GM23338 (cell line): Measurements from ENCODE around the gene MGAT5. TPM values are rescaled to one million over a fixed set of nuclear protein-coding genes. Genes with fewer than 3 reads are reported as not detected.

Experiments used
- ATAC-seq: fragments of 200-7000 bp; cut with Tn5 transposase; 3 replicates; pipeline ENCODE4 v1.9.1; 2020
- DNase-seq: peaks from one replicate; pipeline ENCODE4 v3.0.0-alpha.2; 2015; ENCODE audit warnings: low spot score
- H2AFZ ChIP-seq: fragments of 200-600 bp; sonication (generic); 2 replicates; pipeline ENCODE4 v1.8.0; 2016; ENCODE audit warnings: antibody characterized with exemption, mild to moderate bottlenecking, moderate library complexity
- H3F3A ChIP-seq: fragments of 200-600 bp; sonication (generic); replicated peaks from 2 replicates; pipeline ENCODE4 v1.8.0; 2017; ENCODE audit warnings: antibody characterized with exemption, mixed run types, low read depth
- H3K27ac ChIP-seq: fragments of 200-600 bp; sonication (generic); 2 replicates; pipeline ENCODE4 v1.6.1; 2016; ENCODE audit warnings: low read depth
- H3K27me3 ChIP-seq: fragments of 200-600 bp; sonication (generic); 2 replicates; pipeline ENCODE4 v1.8.0; 2016; ENCODE audit warnings: mild to moderate bottlenecking, mixed run types, moderate library complexity; ENCODE audit not compliant: insufficient read depth
- H3K36me3 ChIP-seq: fragments of 200-600 bp; sonication (generic); 2 replicates; pipeline ENCODE4 v1.8.0; 2016; ENCODE audit warnings: mild to moderate bottlenecking; ENCODE audit not compliant: insufficient read depth
- H3K4me1 ChIP-seq: fragments of 200-600 bp; sonication (generic); 2 replicates; pipeline ENCODE4 v1.8.0; 2016; ENCODE audit warnings: mild to moderate bottlenecking, moderate library complexity; ENCODE audit not compliant: insufficient read depth
- H3K4me2 ChIP-seq: fragments of 200-600 bp; sonication (generic); 2 replicates; pipeline ENCODE4 v1.7.1; 2017; ENCODE audit warnings: mixed run types
- H3K4me3 ChIP-seq: fragments of 200-600 bp; sonication (generic); 2 replicates; pipeline ENCODE4 v1.6.1; 2016; ENCODE audit warnings: mixed run types
- H3K79me2 ChIP-seq: fragments of 200-600 bp; sonication (generic); replicated peaks from 2 replicates; pipeline ENCODE4 v1.8.0; 2017; ENCODE audit warnings: mild to moderate bottlenecking; ENCODE audit not compliant: insufficient read depth
- H3K9me2 ChIP-seq: fragments of 200-600 bp; sonication (generic); 2 replicates; pipeline ENCODE4 v1.8.0; 2017; ENCODE audit not compliant: insufficient read depth
- H4K20me1 ChIP-seq: fragments of 200-600 bp; sonication (generic); replicated peaks from 2 replicates; pipeline ENCODE4 v1.8.0; 2017; ENCODE audit warnings: mild to moderate bottlenecking; ENCODE audit not compliant: insufficient read depth
- H3K27ac Mint-ChIP-seq: 2 replicates; pipeline ENCODE4 v1.8.0; 2020; ENCODE audit warnings: inconsistent platforms, mild to moderate bottlenecking, moderate library complexity, mixed read lengths
- H3K27me3 Mint-ChIP-seq: 3 replicates; pipeline ENCODE4 v1.8.0; 2022; ENCODE audit warnings: low read depth, mild to moderate bottlenecking, moderate library complexity, mixed read lengths, inconsistent platforms; ENCODE audit not compliant: insufficient read depth, poor library complexity
- H3K36me3 Mint-ChIP-seq: 3 replicates; pipeline ENCODE4 v1.8.0; 2021; ENCODE audit warnings: low read depth, mild to moderate bottlenecking, inconsistent platforms, moderate library complexity, mixed read lengths
- H3K4me1 Mint-ChIP-seq: 3 replicates; pipeline ENCODE4 v1.8.0; 2020; ENCODE audit warnings: mild to moderate bottlenecking, inconsistent platforms, mixed read lengths
- H3K4me3 Mint-ChIP-seq: 3 replicates; pipeline ENCODE4 v1.8.0; 2021; ENCODE audit warnings: moderate library complexity, mild to moderate bottlenecking, inconsistent platforms, mixed read lengths
- H3K9me3 Mint-ChIP-seq: 3 replicates; pipeline ENCODE4 v1.8.0; 2020; ENCODE audit warnings: moderate library complexity, mild to moderate bottlenecking, inconsistent platforms, mixed read lengths
- CREB1 ChIP-seq: fragments of 250-450 bp; sonication (Bioruptor Pico); IDR thresholded peaks from 2 replicates; pipeline ENCODE4 v1.5.0; 2020; ENCODE audit warnings: low read depth, mild to moderate bottlenecking, moderate library complexity
- ETS1 ChIP-seq: IDR thresholded peaks from 2 replicates; pipeline ENCODE4 v1.6.1; 2016; ENCODE audit warnings: antibody characterized with exemption
- EZH2 ChIP-seq: fragments of 200-600 bp; sonication (generic); IDR thresholded peaks from one replicate; pipeline ENCODE4 v1.8.0; 2017; ENCODE audit warnings: antibody characterized with exemption, mild to moderate bottlenecking, low read depth; ENCODE audit not compliant: unreplicated experiment
- NANOG ChIP-seq: IDR thresholded peaks from 2 replicates; pipeline ENCODE4 v1.6.1; 2016; ENCODE audit warnings: antibody characterized with exemption, borderline replicate concordance
- POLR2AphosphoS5 ChIP-seq: IDR thresholded peaks from 2 replicates; pipeline ENCODE4 v1.6.1; 2016; ENCODE audit warnings: antibody characterized with exemption, low read depth
- REST ChIP-seq: IDR thresholded peaks from one replicate; pipeline ENCODE4 v1.6.1; 2018; ENCODE audit warnings: antibody characterized with exemption; ENCODE audit not compliant: unreplicated experiment
- ZNF114 ChIP-seq: fragments of 250-450 bp; sonication (Bioruptor Pico); IDR thresholded peaks from 2 replicates; pipeline ENCODE4 v1.5.0; 2020; ENCODE audit warnings: mild to moderate bottlenecking, moderate library complexity
- ZNF331 ChIP-seq: fragments of 250-450 bp; sonication (Bioruptor Pico); IDR thresholded peaks from 2 replicates; pipeline ENCODE4 v1.5.0; 2020; ENCODE audit warnings: low read depth, mild to moderate bottlenecking, moderate library complexity
- polyA plus RNA-seq: library from polyadenylated mRNA; unstranded; fragments of >200 nt; fragmentation: Nextera tagmentation; extraction: Ambion mirVana; gene quantifications from 2 replicates; pipeline ENCODE4 v1.2.1, GENCODE V29; 2016
- total RNA-seq: library from RNA; depleted of rRNA; stranded (reverse); fragments of >200 nt; shearing (Covaris generic); gene quantifications from 2 replicates; pipeline ENCODE4 v1.2.3, GENCODE V29; 2014
- TF ChIP-seq, protein P1 (sequence below), 2 experiments: fragments of 200-600 bp in 1 of 2; sonication (generic) in 1 of 2; conservative IDR thresholded peaks; 2 replicates each; pipeline versions ENCODE4 v1.5.1 to v1.6.1; 2016 to 2017; ENCODE audit warnings: antibody characterized with exemption in 2 of 2, low read depth in 2 of 2, mild to moderate bottlenecking in 2 of 2, moderate library complexity in 1 of 2

Gene MGAT5
- total and polyA plus RNA-seq, 2 experiments from 2014 or later = 4.6 to 27.6 TPM

- Histone ChIP-seq H3F3A (no peaks in the 10 kb centered on the region), H3K36me3 (no peaks in the 10 kb centered on the region), H4K20me1 (peaks cover 19% of the 10 kb centered on the region; the same call in 1 of the 2 replicates), H3K27ac (no peak overlapping the region), H3K9me2 (peaks cover 11% of the 10 kb centered on the region; the same call in 1 of the 2 replicates), H3K4me3 (no peak overlapping the region), H3K4me2 (no peak overlapping the region), H3K4me1 (peaks cover 3% of the 10 kb centered on the region; the same call in 1 of the 2 replicates), H2AFZ (no peak overlapping the region), H3K27me3 (no peaks in the 10 kb centered on the region), H3K79me2 (peaks cover 44% of the 10 kb centered on the region)
- H3K4me3 Mint-ChIP-seq = no peak overlapping the region
- no peaks in the 10 kb centered on the region for H3K36me3 Mint-ChIP-seq
- H3K27ac Mint-ChIP-seq = no peak overlapping the region
- DNase-seq (no peak), ATAC-seq (no peak)
- peaks cover 13% of the 10 kb centered on the region for H3K4me1 Mint-ChIP-seq
- TF ChIP-seq REST = no peak
- TF ChIP-seq CREB1 (CRISPR knock-in tag) = no peak
- TF ChIP-seq EZH2 = no peak
- TF ChIP-seq, protein P1, sequence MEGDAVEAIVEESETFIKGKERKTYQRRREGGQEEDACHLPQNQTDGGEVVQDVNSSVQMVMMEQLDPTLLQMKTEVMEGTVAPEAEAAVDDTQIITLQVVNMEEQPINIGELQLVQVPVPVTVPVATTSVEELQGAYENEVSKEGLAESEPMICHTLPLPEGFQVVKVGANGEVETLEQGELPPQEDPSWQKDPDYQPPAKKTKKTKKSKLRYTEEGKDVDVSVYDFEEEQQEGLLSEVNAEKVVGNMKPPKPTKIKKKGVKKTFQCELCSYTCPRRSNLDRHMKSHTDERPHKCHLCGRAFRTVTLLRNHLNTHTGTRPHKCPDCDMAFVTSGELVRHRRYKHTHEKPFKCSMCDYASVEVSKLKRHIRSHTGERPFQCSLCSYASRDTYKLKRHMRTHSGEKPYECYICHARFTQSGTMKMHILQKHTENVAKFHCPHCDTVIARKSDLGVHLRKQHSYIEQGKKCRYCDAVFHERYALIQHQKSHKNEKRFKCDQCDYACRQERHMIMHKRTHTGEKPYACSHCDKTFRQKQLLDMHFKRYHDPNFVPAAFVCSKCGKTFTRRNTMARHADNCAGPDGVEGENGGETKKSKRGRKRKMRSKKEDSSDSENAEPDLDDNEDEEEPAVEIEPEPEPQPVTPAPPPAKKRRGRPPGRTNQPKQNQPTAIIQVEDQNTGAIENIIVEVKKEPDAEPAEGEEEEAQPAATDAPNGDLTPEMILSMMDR (conservative IDR thresholded peaks at IDR 0.05; ENCODE audit: low read depth in 2 of 2) = no peak
- no peak for TF ChIP-seq NANOG
- no peak for TF ChIP-seq ZNF331 (CRISPR knock-in tag)
- no peak for TF ChIP-seq ZNF114 (CRISPR knock-in tag)
- TF ChIP-seq ETS1 = no peak
- TF ChIP-seq POLR2AphosphoS5 = no peak
- H3K9me3 Mint-ChIP-seq = no peaks in the 10 kb centered on the region; the same call in 2 of the 3 replicates
- H3K27me3 Mint-ChIP-seq = peaks cover 1% of the 10 kb centered on the region
These were observed 9.8 kb upstream of the MGAT5 start for GRCh38 chr2:134244086-134244485.
